Hematopoietic multipotent progenitor cell treated with erythropoietin and hydrocortisone succinate and interleukin-3 and kit ligand, for 6 days (in vitro differentiated cells): Measurements from ENCODE around the gene PARVG.

ENCODE experiments used
- DNase-seq: peaks from one replicate; pipeline ENCODE4 v3.0.0-alpha.2; 2015

The PARVG gene

DNA sequence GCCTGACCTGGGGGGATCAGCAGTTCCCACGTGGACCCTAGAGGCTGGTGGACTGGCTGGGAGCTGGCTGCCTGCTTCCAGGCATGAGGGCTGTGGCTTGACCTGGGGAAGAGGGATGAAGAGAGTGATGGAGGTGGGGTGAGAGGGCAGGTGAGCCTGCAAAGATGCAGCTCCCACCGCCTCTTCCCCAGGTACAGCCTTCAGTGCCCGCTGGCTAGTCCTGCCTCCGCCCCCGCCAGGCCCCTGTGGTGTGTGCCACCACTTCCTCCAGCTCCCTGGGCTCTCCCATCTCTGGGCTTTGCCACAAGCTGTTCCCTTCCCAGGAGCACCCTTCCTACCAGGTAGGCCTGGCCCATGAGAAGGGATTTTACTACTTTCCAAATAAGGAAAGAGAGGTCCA is 19.1 kb downstream of the PARVG start:
- no peak for DNase-seq

DNA sequence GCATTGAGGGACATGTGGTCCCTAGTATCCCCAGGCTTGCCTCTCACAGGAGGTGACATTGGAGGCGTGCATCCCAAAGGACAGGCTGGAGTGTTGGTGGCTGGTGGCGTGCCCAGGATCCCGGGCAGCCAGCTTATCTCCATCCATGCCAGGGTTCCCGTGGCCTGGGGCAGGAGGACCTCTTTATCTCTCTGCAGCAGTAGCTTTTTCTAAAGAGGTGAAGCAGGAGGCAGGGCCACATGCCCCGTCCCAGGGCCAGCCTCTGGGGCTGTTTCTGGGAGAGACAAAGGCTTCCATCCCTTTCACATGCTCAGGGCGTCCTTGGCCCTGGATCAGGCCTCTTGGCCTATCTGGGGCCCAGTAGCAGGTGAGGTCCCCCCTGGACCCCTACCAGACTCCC is 19.7 kb downstream of the PARVG start:
- DNase-seq, result no peak

DNA sequence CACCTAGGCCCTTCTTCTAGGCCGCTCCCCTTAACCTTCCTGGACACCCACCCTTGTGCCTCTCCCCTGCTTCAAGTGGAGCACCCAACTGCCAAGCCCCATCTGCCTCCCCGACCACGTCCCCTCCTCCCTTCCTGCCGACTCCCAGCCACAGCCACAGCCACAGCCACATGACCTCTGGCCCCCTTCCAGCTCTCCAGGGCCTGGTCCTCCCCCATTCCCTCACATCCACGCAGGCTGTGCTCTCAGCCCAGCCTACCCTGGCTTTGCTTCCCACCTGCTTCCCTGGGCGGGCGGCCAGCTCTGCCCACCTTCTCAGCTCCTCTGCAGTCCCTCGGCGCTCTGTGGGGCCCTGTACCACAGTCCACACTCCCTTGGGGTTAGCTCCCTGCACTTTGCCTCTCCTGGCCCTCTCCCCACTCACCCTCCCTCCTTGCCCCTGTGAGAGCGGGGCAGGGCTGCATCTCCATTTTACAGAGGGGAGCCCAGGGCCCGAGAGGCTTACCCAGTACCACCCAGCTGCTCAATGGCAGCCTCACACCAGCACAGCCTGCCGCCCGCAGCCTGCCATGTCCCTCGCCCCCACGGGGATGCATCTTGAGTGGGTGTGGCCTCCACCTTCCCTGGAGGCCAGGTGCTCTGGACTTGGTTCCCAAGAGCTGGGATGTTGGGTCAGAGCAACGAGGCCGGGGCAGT is 20.3 kb downstream of the PARVG start:
- peak; percentile 32 for DNase-seq

DNA sequence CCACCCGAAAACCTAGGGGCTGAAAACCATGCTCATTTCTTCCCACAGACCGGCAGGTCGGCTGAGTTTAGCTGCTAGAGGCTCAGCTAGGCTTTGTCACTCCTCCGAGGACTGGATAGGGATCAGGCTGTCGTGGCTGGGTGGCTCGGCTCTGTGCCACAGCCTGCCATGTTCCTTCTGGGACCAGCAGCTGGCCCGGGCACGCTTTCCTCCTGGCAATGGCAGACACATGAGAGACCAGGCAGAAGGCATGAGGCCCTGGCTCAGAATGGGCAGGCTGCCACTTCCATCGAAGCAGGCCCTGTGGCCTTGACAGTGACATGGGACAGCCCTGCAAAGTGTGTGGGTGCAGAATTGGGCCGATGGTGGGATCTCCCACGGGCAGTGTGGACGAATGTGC is 20.9 kb downstream of the PARVG start:
- no peak for DNase-seq

DNA sequence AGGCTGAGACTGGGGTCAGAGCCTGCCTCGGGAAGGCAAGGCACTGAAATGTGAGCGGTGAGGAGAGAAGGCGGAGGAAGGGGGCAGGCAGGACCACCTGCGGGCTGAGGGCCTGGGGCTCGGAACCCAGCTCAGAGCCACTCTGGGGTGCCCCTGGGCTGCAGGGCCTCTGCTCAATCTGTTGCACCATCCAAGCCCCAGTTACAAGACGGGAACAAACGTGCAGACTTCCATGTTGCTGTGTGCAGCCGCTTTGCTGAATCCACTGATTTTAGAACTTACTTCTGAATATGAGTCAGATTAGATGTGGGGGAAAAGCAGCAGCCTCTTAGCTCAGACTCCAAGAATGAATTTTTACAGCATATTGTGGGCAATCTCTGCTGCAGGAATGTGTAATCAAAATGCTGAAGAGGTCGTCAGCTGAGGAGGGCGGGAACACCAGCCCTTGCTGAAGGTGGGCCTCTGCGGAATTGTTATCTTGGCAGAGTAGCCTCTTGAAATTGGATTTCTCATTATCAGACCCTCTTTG is 21.6 kb downstream of the PARVG start:
- DNase-seq, result no peak

DNA sequence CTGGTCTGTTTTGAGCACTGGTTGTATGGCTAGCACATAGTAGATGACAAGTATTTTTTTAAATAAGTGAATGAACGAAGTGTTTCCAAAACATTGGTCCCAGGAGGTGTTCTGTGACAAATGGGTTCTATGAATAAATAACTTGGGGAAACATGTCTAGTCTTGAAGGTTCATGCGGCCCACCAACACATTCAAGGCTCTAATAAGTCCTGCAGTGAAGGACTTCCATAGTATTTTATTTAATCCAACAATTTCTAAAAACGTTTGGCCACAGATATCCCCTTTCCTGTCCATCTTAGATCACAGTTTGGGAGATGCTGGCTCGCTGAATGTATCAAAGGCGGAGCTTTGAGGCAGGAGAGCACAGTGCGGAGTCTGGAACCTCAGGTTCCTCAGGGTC is 22.5 kb downstream of the PARVG start:
- DNase-seq, result no peak

DNA sequence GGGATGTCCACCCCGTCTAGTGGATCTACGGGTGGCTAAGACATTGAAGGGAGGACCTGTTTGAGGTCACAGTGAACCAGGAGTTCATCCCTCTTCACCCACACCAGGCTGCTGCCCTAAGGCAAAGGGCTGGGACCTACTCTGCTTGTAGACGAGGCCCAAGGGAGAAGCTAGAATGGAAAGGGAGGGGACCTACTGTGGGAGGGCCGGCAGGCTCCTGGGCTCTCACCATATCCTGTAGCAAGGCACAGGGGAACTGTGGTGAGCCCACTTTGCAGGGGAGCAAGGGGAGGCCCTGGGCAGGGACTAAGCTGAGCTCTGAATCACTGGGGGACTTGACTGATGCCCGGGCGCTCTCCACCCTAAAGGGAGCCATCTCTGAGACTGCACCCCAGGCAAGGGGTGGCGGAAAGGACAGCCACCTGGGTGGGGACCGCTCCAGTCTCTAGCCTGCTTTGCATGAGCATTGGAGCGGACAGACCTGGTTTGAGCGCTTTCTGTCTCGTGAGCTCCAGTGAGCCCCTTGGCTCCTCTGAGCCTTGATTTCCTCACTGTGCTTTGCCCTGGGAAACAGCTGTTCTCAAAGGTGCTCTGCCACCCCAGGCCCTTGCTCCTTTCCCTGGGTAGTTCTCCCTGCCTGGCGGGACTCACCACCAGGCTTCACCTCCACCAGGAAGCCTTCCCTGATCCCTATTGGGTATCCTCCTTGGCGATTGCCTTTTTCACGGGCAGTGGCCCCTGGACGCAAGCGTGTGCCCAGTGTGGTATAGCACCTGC is 24.2 kb downstream of the PARVG start:
- no peak for DNase-seq

DNA sequence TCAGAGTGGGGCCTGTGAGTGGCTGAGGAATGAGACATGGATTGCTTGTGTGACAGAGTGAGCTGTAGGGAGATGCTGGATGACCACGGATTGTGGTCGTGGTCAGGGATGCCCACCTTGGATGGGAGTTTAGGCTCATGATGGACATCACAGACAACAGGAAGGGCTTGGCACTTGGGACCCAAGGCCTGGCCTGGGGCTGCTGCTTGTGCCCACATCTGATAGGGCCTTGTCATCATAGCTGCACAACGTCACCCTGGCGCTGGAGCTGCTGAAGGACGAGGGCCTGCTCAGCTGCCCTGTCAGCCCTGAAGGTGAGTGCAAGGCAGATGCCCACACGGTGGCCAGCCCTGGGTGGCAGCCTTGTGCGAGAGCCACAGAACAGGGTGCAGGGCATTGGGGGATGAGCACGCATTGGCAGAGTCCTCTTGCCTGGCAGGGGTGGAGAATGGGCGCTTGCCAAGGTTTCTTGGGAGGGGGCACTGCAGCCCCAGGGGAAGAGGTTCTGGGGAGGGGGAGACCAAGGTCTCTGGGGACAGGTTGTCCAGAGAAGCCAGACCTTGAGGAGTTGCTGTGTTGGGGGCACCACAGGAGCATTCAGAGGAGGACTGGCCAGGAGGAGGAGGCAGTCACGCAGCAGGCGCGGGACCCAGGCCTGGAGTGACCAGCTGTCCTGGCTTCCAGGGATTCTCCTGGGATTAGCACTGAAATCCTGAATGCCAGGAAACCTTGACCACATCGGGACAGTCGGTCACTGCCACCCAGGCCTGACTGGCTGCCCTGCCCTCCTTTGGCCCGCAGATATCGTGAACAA is 25.0 kb downstream of the PARVG start:
- DNase-seq, result no peak

DNA sequence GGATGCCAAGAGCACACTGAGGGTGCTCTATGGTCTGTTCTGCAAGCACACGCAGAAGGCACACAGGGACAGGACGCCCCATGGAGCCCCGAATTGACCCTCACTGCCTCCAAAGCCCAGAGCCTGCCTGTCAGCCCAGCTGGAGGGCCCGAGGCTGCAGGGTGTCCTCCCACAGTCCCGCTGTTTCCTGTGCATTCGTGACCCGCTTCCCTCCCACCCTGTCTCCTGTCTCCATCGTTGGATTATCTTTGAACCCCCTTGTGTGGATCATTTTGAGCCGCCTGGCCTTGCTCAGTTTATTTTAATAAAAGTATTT is 25.6 kb downstream of the PARVG start:
- DNase-seq, result no peak

DNA sequence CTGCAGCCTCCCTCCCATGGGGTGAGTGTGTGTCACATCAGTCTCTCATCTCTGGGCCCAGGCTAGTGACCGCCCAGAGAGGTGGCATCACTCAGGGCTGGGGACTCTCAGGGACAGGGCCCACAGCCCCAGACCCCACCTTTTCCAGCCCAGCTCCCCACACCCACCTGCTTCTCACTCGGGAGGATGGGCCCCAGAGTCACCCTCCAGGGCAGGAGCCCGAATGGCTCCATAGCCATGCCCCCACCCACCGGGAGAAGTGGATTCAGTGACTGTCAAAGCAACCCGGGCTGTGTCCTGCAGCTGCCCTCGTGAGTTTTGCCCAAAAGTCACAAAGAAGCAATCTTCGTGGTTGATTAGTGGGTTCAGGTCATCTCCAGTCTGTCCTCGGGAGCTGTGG is 26.0 kb downstream of the PARVG start:
- no peak for DNase-seq

DNA sequence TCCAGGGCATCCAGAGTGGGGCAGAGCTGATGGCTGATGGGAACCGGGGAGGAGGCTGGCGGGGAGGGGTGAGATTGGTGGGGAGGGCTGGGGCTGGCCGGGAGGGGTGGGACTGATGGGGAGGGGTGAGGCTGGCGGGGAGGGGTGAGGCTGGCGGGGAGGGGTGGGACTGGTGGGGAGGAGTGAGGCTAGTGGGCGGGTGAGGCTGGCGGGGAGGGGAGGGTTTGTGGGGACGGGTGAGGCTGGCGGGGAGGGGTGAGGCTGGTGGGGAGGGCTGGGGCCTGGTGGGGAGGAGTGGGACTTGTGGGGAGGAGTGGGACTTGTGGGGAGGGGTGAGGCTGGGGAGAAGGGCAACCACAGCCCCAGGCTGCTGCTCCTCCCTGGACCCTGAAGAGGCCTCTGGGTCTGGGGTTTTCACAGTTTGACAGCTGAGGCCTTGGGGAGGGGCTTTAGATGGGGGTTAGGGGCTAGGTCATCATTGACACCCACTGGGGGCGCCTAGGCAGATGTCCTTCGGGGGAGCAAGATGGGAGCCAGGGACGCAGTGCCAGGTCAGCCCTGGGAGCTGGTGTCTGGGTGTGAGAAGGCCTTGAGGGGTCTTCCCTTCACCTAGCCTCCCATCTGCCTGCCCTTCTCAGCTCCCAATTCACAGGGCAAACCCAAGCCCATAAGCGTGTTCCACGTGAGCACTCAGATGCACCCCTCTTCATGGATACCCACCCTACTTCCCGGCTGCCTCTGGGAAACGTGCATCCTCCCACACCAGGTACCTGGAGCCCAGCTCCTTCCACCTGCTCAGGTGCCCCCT is 26.7 kb downstream of the PARVG start:
- DNase-seq, result no peak

DNA sequence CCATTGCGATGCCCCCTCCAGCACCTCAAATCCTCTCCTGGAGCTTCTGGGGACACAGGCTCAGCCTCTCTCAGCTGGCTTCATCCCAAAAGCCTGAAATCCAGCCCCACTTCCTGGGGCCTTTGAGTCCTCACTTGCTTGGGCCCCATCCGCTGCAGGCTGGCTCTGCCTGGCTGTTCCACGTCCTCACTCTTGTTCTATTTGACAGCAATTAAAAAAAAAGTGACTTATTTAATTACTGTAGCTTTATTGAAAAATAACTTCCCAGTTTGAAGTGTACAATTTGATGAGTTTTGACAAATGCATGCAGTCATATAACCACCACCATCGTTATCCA is 27.2 kb downstream of the PARVG start:
- no peak for DNase-seq

DNA sequence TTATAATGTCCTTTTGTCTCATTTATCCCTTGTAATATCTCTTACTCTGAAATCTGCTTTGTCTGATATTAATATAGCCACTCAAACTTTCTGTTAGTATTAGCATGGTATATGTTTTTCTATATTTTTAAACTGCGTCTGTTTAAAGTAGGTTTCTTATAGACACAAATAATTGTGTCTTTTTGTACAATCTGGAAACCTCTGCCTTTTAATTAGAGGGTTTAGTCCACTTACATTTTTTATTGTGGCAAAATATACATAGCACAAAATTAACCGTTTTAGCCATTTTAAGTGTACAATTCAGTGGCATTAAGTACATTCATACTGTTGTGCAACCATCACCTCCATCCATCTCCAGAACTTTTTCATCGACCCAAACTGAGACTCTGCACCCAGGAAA is 28.6 kb downstream of the PARVG start:
- DNase-seq, result no peak

DNA sequence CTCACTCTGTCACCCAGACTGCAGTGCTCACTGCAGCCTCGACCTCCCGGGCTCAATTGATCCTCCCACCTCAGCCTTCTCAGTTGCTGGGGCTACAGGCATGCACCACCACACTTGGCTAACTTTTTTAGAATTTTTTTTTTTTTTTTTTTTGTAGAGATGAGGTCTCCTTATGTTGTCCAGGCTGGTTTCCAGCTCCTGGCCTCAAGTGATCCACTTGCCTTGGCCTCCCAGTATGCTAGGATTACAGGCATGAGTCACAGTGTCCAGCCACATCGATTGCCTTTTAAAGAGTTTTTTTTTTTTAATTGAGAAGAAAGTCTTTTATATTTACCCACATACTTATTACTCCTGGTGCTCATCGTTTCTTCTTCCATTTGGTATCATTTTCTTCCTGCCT is 30.0 kb downstream of the PARVG start:
- DNase-seq, result no peak

DNA sequence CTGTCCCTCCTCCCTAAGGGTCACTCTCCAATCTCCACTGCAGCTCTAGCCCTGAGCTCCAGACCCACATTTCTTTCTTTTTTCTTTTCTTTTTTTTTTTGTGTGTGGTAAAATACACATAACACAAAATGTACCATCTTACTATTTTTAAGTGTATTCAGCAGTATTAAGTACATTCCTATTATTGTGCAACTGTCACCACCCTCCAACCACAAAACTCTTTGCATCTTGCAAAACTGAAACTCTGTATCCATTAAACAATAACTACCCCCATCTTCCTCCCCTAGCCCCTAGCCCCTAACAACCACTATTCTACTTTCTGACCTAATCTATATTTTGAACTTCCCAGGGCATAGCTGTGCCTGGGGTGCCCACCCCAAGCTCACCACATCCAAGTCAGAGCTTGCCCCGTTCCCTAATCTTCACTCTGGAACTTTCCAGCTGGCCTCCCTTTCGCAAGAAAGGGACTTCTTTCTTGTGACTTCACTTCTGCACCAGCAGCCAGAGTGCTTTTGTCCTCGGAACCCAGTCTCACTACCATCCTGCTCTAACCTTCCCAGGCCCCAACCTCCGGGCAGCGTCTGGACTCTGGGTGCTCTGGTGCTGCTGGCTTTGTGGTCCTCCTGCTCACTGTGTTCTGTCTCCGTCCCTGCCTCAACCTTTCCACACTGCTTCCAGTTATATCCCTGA is 30.7 kb downstream of the PARVG start:
- DNase-seq, result peak; percentile 8

DNA sequence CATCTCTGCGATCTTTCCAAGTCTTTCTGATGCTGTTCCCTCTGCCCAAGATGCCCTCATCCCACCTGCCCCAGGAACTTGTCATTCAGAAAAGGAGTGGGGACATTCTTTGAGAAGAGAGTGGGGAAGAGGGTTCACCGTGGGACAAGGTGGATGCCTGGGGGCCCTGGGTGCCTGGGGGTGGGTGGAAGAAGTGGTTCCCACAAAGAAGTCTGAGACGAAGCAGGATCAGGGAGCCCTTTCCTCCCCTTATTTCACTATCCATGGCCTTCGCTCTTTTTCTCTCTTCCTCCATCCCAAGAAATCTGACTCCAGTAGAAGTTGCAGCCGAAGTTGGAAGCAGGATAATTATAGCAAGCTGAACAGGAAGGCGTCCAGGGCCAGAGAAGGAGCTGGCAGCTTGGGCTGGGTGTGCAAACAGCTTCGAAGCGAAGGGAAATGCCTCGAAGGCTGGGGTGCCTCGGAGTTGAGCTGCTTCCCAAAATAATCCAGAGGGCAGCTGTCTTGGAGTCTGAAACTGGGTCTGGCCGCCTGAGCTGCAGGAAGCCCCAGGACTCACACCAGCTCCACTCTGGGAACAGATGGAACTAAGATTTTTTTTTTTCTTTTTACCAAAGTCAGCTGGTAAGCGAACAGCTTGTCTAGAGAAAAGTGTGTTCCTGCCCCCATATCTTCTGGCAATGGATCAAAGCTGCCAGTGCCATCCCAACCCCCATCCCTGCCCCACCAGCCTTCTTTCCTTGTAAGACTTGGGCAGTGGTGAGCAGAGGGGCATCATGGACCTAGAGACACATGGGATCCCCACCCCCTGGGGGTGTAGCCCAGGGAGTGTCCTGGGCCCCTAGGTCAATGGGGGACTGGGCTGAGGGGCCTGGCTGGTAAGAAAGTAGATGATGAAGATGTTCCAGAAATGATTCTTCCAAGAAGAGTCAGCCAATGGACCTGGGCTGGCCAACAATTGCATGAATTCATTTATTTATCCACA is 31.5 kb downstream of the PARVG start:
- no peak for DNase-seq

DNA sequence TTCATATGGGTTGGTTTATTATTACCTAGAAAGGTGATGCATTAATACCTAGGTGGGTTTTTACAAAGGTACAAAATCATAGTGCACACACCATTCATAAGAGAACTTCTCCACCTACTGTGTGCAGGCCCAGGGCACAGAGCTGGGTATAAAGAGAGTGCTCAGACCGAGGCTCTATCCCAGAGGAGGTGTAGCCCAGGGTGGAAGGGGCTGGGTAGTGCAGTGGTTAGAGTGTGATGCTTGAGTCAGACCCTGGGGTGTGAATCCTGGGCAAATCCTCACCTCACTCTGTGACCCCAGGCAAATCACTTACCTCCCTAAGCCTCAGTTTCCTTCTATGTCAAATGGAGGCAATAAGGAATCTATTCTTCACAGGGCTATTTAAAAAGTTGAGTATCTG is 32.2 kb downstream of the PARVG start:
- DNase-seq, result no peak

DNA sequence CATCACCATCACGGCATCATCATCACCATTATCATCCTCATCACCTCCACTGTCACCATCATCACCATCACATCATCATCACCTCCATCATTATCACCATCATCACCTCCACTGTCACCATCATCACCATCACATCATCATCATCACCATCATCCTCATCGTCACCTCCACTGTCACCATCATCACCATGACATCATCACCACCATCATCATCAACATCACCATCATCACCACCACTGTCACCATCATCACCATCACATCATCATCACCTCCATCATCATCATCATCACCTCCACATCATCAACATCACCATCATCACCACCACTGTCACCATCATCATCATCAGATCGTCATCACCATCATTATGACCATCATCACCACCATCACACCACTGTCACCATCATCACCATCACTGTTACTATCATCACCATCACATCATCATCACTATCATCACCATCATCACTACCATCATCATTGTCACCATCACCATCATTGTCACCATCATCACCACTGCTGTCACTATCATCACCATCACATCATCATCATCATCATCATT is 32.8 kb downstream of the PARVG start:
- DNase-seq, result no peak

DNA sequence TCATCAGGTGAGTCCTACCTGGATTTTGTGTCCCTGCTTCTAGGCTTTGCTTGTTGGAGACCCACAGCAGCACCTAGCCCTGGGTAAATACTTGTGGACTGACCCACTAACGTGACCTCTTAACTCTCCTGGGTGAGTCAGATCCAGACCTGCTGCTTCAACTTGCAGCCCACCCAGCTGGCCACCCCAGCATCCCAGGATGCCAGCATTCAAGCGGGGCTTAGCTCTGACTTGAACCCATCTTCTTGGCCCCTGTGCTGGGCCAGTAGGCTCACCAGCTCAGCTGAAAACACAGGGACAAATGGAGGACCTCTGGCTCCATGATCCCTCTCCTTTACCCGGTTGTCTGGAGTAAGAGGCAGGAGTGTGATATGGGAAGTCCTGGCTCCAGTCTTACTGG is 33.5 kb downstream of the PARVG start:
- DNase-seq, result no peak

DNA sequence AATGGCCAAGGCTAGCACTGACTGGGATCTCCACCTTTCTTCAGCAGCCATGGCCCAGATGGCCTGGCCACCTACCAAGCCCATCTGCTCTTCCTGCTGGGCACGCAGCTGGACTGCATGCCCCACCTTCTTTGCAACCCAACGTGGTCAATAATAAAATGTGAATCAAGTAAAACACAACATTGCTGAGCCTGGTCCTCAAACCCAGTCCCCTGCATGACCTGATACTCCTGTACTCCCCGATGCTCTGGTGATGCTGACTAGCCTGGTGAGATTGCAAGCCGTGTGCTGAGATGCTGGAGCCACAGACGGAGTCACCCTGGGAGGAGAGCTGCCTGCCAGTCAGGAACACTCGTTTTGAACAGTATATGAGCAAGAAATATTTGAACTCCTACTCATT is 34.0 kb downstream of the PARVG start:
- DNase-seq, result no peak

DNA sequence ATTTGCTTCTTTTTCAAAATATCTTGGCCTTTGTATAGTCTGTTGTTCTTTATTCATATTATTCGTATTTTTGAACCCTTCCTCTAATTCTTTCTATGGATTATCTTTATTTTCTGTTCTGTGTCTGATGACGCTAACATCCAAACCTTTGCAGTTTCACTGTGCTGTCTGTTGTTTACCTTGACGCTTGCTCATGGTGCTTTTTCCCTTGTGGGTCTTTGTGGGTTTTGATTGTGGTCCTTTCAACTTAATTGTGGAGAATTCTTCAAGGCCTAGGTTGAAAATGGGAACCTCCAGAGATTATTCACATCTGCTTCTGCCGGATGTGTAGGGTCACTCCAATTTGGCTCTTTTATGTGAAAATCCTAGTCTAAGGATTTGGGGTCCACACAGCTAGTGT is 34.6 kb downstream of the PARVG start:
- no peak for DNase-seq
